ENCODE results near the gene CDCA3.
A peak's percentile ranks its signal among the peaks of the same experiment; 100 is the strongest.

GRCh38 chr12:6827982-6828780 lies 22.9 kb downstream of the CDCA3 start, which contains the start of gene P3H3:
- TF ChIP-seq CEBPB (IDR thresholded peaks at IDR 0.05; ENCODE audit: low read depth, low read length): no peak
- TF ChIP-seq CTCF (conservative IDR thresholded peaks at IDR 0.05; ENCODE audit: low read depth, low read length): 0 out of 2 replicates have a peak, but pooled peaks have one; percentile 18
- no peak for TF ChIP-seq ELK1 (IDR thresholded peaks at IDR 0.05; ENCODE audit: borderline replicate concordance, low read depth, low read length)
- TF ChIP-seq RCOR1 (IDR thresholded peaks at IDR 0.05; ENCODE audit: insufficient replicate concordance, low read length): no peak
